ENCODE measurements around the gene ALOXE3.

ALOXE3 gene

DNA sequence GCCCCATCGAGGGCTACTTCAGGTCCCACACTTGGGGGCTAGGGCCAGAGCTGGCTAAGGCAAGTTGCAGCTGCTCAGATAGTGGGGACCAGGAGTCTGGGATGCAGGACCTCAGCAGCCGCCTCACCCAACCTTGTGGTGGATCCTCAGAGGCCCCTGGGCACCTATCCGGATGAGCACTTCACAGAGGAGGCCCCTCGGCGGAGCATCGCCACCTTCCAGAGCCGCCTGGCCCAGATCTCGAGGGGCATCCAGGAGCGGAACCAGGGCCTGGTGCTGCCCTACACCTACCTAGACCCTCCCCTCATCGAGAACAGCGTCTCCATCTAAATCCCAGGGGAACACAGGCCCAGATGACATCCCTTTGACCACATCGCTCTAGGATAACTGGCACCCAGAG lies 70.1 kb downstream of the ALOXE3 start:
- no peak for DNase-seq (ENCODE audit: low read depth)

DNA sequence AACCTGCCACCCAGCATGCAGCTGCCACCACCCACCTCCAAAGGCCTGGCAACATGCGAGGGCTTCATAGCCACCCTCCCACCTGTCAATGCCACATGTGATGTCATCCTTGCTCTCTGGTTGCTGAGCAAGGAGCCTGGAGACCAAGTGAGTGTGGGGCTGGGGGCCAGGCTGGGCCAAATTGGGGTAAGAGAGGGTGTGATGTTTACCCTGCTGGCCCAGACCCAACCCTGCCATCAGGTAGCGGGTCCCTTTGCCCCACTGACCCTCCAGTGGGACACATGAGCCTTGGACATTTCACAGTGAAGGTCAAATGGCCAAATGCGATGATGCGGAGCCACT lies 70.6 kb downstream of the ALOXE3 start:
- no peak for DNase-seq (ENCODE audit: low read depth)

DNA sequence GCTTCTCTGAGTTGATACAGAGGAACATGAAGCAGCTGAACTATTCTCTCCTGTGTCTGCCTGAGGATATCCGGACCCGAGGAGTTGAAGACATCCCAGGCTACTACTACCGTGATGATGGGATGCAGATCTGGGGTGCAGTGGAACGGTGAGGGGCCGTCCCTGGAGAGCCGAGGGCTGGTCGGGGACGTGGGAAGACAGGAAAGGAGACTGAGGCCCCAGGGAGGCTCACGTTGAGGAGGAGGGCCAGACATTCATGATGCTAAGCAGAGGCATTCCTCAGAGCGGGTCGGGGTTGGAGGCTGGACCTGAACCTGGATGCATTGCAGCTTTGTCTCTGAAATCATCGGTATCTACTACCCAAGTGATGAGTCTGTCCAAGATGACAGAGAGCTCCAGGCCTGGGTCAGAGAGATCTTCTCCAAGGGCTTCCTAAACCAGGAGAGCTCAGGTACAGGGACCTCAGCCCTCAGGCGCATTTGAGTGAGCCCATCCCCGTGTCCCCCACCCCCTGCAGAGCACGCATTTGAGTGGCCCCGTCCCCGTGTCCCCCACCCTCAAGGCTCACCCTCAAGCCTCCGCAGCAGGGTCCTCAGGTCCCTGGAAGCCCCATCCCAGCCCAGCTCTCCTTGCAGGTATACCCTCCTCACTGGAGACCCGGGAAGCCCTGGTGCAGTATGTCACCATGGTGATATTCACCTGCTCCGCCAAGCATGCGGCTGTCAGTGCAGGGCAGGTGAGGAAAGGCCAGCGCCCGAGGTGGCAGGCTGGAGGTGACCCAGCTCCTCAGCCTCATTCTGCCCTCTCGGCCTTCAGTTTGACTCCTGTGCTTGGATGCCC lies 71.2 kb downstream of the ALOXE3 start:
- DNase-seq (ENCODE audit: low read depth), result no peak

DNA sequence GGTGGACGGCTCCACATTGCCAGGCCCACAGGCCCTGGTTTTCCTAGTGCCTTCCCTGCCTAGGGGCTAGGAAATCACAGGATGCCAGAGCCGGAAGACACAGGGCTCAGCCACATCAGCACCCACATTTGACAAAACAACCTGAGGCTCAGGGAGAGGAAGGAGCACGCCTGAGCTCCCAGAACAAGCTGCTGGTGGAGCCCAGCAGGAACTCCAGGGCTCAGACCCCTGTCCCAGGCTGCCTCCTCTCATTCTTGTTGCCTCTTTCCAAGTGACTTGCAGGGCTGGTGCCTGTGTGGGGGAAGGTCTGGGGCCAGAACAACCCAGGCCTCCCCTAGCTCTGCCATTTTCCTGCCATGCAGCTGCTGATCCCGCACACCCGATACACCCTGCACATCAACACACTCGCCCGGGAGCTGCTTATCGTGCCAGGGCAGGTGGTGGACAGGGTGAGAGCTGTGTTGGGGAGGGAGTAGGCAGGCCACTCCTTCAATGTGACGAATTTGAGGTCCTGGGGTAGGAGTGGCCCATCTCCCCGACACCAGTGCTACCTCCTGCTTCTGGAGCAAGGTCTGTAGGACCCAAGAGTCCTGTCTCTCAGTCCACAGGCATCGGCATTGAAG lies 71.9 kb downstream of the ALOXE3 start:
- no peak for DNase-seq (ENCODE audit: low read depth)

Measured in activated T-cell treated with anti-CD3 and anti-CD28 coated beads for 1 hour (primary cell).